ENCODE results near the gene C19orf73.
"Not testable (repeated sequence)": the region's sequence is repeated elsewhere in the genome, so short reads cannot be mapped to it uniquely, and the experiment has no call there.

GRCh38 chr19:49074869-49075268 is 44.1 kb downstream of the C19orf73 start:
- not testable (repeated sequence) for TF ChIP-seq POLR2A (IDR thresholded peaks at IDR 0.05; ENCODE audit: low read length); GATA1 (IDR thresholded peaks at IDR 0.05; ENCODE audit: low read depth, low read length)
